ENCODE measurements around the gene DPM1.

The DPM1 gene

GRCh38 chr20:50892394-50892793, 65.9 kb downstream of the DPM1 start:
- no peak for DNase-seq

- DNase-seq = no peak
These were observed 67.2 kb downstream of the DPM1 start for GRCh38 chr20:50891138-50891537.

- no peak for DNase-seq
These were observed 70.8 kb downstream of the DPM1 start for GRCh38 chr20:50887576-50887975.

- no peak for DNase-seq
These were observed 72.0 kb downstream of the DPM1 start for GRCh38 chr20:50886184-50886790.

GRCh38 chr20:50885781-50886180, 72.6 kb downstream of the DPM1 start:
- no peak for DNase-seq

GRCh38 chr20:50885068-50885467, 73.3 kb downstream of the DPM1 start:
- DNase-seq = no peak

Data from activated effector memory CD4-positive, alpha-beta T cell treated with Interleukin-2 at 50 U/mL for 16 hours (primary cell).